GM18526 (cell line): ENCODE measurements around the gene RBM46.

Source experiments
- POLR2A ChIP-seq: IDR thresholded peaks from 3 replicates; pipeline ENCODE4 v1.6.1; 2011; ENCODE audit not compliant: insufficient read length; ENCODE audit errors: extremely low read depth

Gene RBM46

GRCh38 chr4:154779362-154779947 lies 1.6 kb upstream of the RBM46 start:
- no peak for TF ChIP-seq POLR2A

- no peak for TF ChIP-seq POLR2A
Observed at GRCh38 chr4:154781983-154782293, 866 bp downstream of the RBM46 start.

GRCh38 chr4:154807042-154807630 lies 26.1 kb downstream of the RBM46 start:
- no peak for TF ChIP-seq POLR2A

- no peak for TF ChIP-seq POLR2A
Observed at GRCh38 chr4:154818230-154818629, 37.2 kb downstream of the RBM46 start.

- TF ChIP-seq POLR2A = no peak
Observed at GRCh38 chr4:154822775-154823174, 41.7 kb downstream of the RBM46 start.

GRCh38 chr4:154836030-154836429 lies 55.0 kb downstream of the RBM46 start:
- TF ChIP-seq POLR2A = no peak

- TF ChIP-seq POLR2A = no peak
Observed at GRCh38 chr4:154836513-154836912, 55.4 kb downstream of the RBM46 start.

GRCh38 chr4:154838155-154838554 lies 57.1 kb downstream of the RBM46 start:
- TF ChIP-seq POLR2A = no peak

- TF ChIP-seq POLR2A = no peak
Observed at GRCh38 chr4:154838694-154839093, 57.6 kb downstream of the RBM46 start.

- TF ChIP-seq POLR2A = no peak
Observed at GRCh38 chr4:154854362-154854761, 73.3 kb downstream of the RBM46 start.

- no peak for TF ChIP-seq POLR2A
Observed at GRCh38 chr4:154858166-154858565, 77.1 kb downstream of the RBM46 start.

GRCh38 chr4:154868414-154869194 lies 87.5 kb downstream of the RBM46 start:
- no peak for TF ChIP-seq POLR2A

- no peak for TF ChIP-seq POLR2A
Observed at GRCh38 chr4:154869301-154869700, 88.2 kb downstream of the RBM46 start.

- TF ChIP-seq POLR2A = no peak
Observed at GRCh38 chr4:154872198-154872597, 91.1 kb downstream of the RBM46 start.

GRCh38 chr4:154877110-154877760 lies 96.2 kb downstream of the RBM46 start:
- TF ChIP-seq POLR2A = no peak
